Natural killer cell (primary cell): ENCODE data around the gene HS3ST4. TPM values are rescaled to one million over a fixed set of nuclear protein-coding genes. Genes with fewer than 3 reads are reported as not detected.

Experiments used
- ATAC-seq, 3 donors: fragments of 150-1000 bp in 2 of 3; fragments of 200-7000 bp in 1 of 3; cut with Tn5 transposase; 1 replicate in 1 of 3; 2 replicates in 2 of 3; pipeline ENCODE4 v1.10.0; 2021; ENCODE audit warnings: mild to moderate bottlenecking in 2 of 3, moderate library complexity in 2 of 3
- DNase-seq, 2 donors: peaks; one replicate each; pipeline versions ENCODE4 v3.0.0 to v3.0.0-alpha.2; 2013 to 2021; ENCODE audit warnings: mixed read lengths in 1 of 2
- H3K27ac ChIP-seq: one replicate; pipeline ENCODE4 v1.5.1; 2013; ENCODE audit warnings: mild to moderate bottlenecking, low read length
- H3K27me3 ChIP-seq: one replicate; pipeline ENCODE4 v1.6.1; 2013; ENCODE audit warnings: low read length; ENCODE audit not compliant: control insufficient read depth, insufficient read depth
- H3K36me3 ChIP-seq: one replicate; pipeline ENCODE4 v1.6.1; 2013; ENCODE audit warnings: low read length; ENCODE audit not compliant: control insufficient read depth, insufficient read depth
- H3K4me1 ChIP-seq: one replicate; pipeline ENCODE4 v1.6.1; 2013; ENCODE audit warnings: low read length; ENCODE audit not compliant: control insufficient read depth, insufficient read depth
- H3K4me3 ChIP-seq: one replicate; pipeline ENCODE4 v1.5.1; 2013; ENCODE audit warnings: low read length
- H3K9me3 ChIP-seq: one replicate; pipeline ENCODE4 v1.6.1; 2013; ENCODE audit warnings: low read length; ENCODE audit not compliant: control insufficient read depth, insufficient read depth
- H3K27ac Mint-ChIP-seq, 2 donors: one replicate each; pipeline ENCODE4 v1.8.0; 2022; ENCODE audit warnings: mild to moderate bottlenecking in 2 of 2, mixed read lengths in 2 of 2, moderate library complexity in 1 of 2
- H3K27me3 Mint-ChIP-seq, 2 donors: one replicate each; pipeline ENCODE4 v1.8.0; 2022; ENCODE audit warnings: low read depth in 2 of 2, mixed read lengths in 2 of 2
- H3K36me3 Mint-ChIP-seq: one replicate; pipeline ENCODE4 v1.8.0; 2022; ENCODE audit warnings: mixed read lengths
- H3K4me1 Mint-ChIP-seq, 2 donors: one replicate each; pipeline ENCODE4 v1.8.0; 2022; ENCODE audit warnings: mixed read lengths in 2 of 2
- H3K4me3 Mint-ChIP-seq: one replicate; pipeline ENCODE4 v1.8.0; 2022; ENCODE audit warnings: mild to moderate bottlenecking, moderate library complexity, mixed read lengths
- H3K9me3 Mint-ChIP-seq, 2 donors: one replicate each; pipeline ENCODE4 v1.8.0; 2022; ENCODE audit warnings: mixed read lengths in 2 of 2
- CTCF ChIP-seq: fragments of 200-600 bp; IDR thresholded peaks from one replicate; pipeline ENCODE4 v1.8.0; 2022; ENCODE audit warnings: antibody characterized with exemption
- WGBS: methylation state at CpG from one replicate; pipeline ENCODE4 v1.1.7; 2013; ENCODE audit warnings: missing lambda C conversion rate; ENCODE audit not compliant: insufficient coverage; 5-methylcytosine and 5-hydroxymethylcytosine counted together
- intact Hi-C: fragments of 100-400 bp; cut with micrococcal nuclease; formaldehyde crosslinking; loops from one replicate; pipeline ENCODE4 v1.14.2; 2022
- total RNA-seq, 4 donors: library from RNA; stranded (reverse); fragments of 120-200 nt in 1 of 4; gene quantifications; one replicate each; pipeline versions ENCODE4 v1.2.3 to v1.2.4, GENCODE V29; 2013 to 2022

Gene HS3ST4
- total RNA-seq, 3 donors from 2014 or later (not counting 1 experiment from before 2014, with no cell fraction given), result not detected

GRCh38 chr16:25817295-25817694 lies 125.5 kb downstream of the HS3ST4 start:
- intact Hi-C loops, result no loop called here

GRCh38 chr16:25817876-25818275 lies 126.1 kb downstream of the HS3ST4 start:
- intact Hi-C loops, result no loop called here
- peaks cover 0 to 9% of the 10 kb centered on the region in 2 donors for H3K27me3 Mint-ChIP-seq
- H3K9me3 Mint-ChIP-seq, result no peaks in the 10 kb centered on the region
- no peak overlapping the region for H3K27ac Mint-ChIP-seq
- H3K27ac ChIP-seq, result no peak overlapping the region
- H3K4me1 ChIP-seq, result no peaks in the 10 kb centered on the region
- no peak overlapping the region for H3K4me3 Mint-ChIP-seq
- H3K4me1 Mint-ChIP-seq, result no peaks in the 10 kb centered on the region
- H3K36me3 ChIP-seq, result no peaks in the 10 kb centered on the region
- no peaks in the 10 kb centered on the region for H3K36me3 Mint-ChIP-seq
- DNase-seq (no peak), ATAC-seq (no peak)
- H3K9me3 ChIP-seq, result no peaks in the 10 kb centered on the region
- WGBS, result 79% methylated on average over 4 of the region's 4 CpGs
- no peak overlapping the region for H3K4me3 ChIP-seq
- no peak for TF ChIP-seq CTCF
- H3K27me3 ChIP-seq, result no peaks in the 10 kb centered on the region

More at GRCh38 chr16:25817295-25817694, 125.5 kb downstream of the HS3ST4 start:
- Mint-ChIP-seq H3K4me3 (no peak overlapping the region), H3K9me3 (no peaks in the 10 kb centered on the region), H3K4me1 (no peaks in the 10 kb centered on the region), H3K27ac (no peak overlapping the region), H3K27me3 (peaks cover 0 to 9% of the 10 kb centered on the region in 2 donors), H3K36me3 (no peaks in the 10 kb centered on the region)
- no peaks in the 10 kb centered on the region for H3K36me3 ChIP-seq
- H3K4me3 ChIP-seq, result no peak overlapping the region
- ATAC-seq (no peak), DNase-seq (no peak)
- H3K27ac ChIP-seq, result no peak overlapping the region
- WGBS, result 84% methylated on average over 6 of the region's 6 CpGs
- no peak for TF ChIP-seq CTCF
- no peaks in the 10 kb centered on the region for H3K9me3 ChIP-seq
- no peaks in the 10 kb centered on the region for H3K4me1 ChIP-seq
- no peaks in the 10 kb centered on the region for H3K27me3 ChIP-seq

GRCh38 chr16:25823891-25824290 lies 132.1 kb downstream of the HS3ST4 start:
- no peaks in the 10 kb centered on the region for H3K9me3 Mint-ChIP-seq
- DNase-seq (no peak), ATAC-seq (no peak)
- Histone ChIP-seq H3K36me3 (no peaks in the 10 kb centered on the region), H3K9me3 (no peaks in the 10 kb centered on the region), H3K27ac (no peak overlapping the region), H3K4me1 (no peaks in the 10 kb centered on the region), H3K4me3 (no peak overlapping the region), H3K27me3 (no peaks in the 10 kb centered on the region)
- no peak for TF ChIP-seq CTCF
- WGBS, result 88% methylated on average over 2 of the region's 2 CpGs
- no peaks in the 10 kb centered on the region for H3K36me3 Mint-ChIP-seq
- intact Hi-C loops, result no loop called here
- H3K27ac Mint-ChIP-seq, result no peak overlapping the region
- peaks cover 0 to 7% of the 10 kb centered on the region in 2 donors for H3K27me3 Mint-ChIP-seq
- no peak overlapping the region for H3K4me3 Mint-ChIP-seq
- H3K4me1 Mint-ChIP-seq, result no peaks in the 10 kb centered on the region

GRCh38 chr16:25827709-25828108 lies 135.9 kb downstream of the HS3ST4 start:
- TF ChIP-seq CTCF, result no peak

More at GRCh38 chr16:25827709-25828108, 135.9 kb downstream of the HS3ST4 start:
- H3K27ac ChIP-seq, result no peak overlapping the region
- H3K4me3 ChIP-seq, result no peak overlapping the region
- no peaks in the 10 kb centered on the region for H3K4me1 Mint-ChIP-seq
- H3K36me3 ChIP-seq, result no peaks in the 10 kb centered on the region
- intact Hi-C loops, result no loop called here
- H3K4me3 Mint-ChIP-seq, result no peak overlapping the region
- H3K36me3 Mint-ChIP-seq, result no peaks in the 10 kb centered on the region
- H3K9me3 ChIP-seq, result no peaks in the 10 kb centered on the region
- ATAC-seq (no peak), DNase-seq (no peak)
- peaks cover 0 to 13% of the 10 kb centered on the region in 2 donors for H3K27me3 Mint-ChIP-seq
- no peaks in the 10 kb centered on the region for H3K9me3 Mint-ChIP-seq
- no peaks in the 10 kb centered on the region for H3K27me3 ChIP-seq
- WGBS, result 51% methylated on average over 2 of the region's 2 CpGs
- no peaks in the 10 kb centered on the region for H3K4me1 ChIP-seq
- H3K27ac Mint-ChIP-seq, result no peak overlapping the region
